Activated CD4-positive, alpha-beta T cell treated with anti-CD3 and anti-CD28 coated beads, Interleukin-2, amount 10 ng/mL, durations not matched to agents 7 days and 5 days (primary cell): ENCODE data around the gene KRT36. TPM values are rescaled to one million over a fixed set of nuclear protein-coding genes. Genes with fewer than 3 reads are reported as not detected.

ENCODE experiments used
- CTCF ChIA-PET: fragments of 350-600 bp; sonication (Branson Sonifier 250); formaldehyde crosslinking; loops from one replicate; lab custom pipeline; 2021; ENCODE audit warnings: antibody characterized with exemption; lab: Charles Lee
- POLR2A ChIA-PET: fragments of 350-600 bp; sonication (Branson Sonifier 250); formaldehyde crosslinking; loops from one replicate; lab custom pipeline; 2021; ENCODE audit warnings: antibody characterized with exemption; lab: Charles Lee
- DNase-seq: peaks from one replicate; pipeline ENCODE4 v3.0.0-alpha.2; 2020
- H3K27ac Mint-ChIP-seq: one replicate; pipeline ENCODE4 v1.8.0; 2021; ENCODE audit warnings: mild to moderate bottlenecking, moderate library complexity, mixed read lengths
- H3K27me3 Mint-ChIP-seq: one replicate; pipeline ENCODE4 v1.8.0; 2021; ENCODE audit warnings: mixed read lengths
- H3K36me3 Mint-ChIP-seq: one replicate; pipeline ENCODE4 v1.8.0; 2021; ENCODE audit warnings: low read depth, mixed read lengths
- H3K4me1 Mint-ChIP-seq: one replicate; pipeline ENCODE4 v1.8.0; 2021; ENCODE audit warnings: mixed read lengths
- H3K4me3 Mint-ChIP-seq: one replicate; pipeline ENCODE4 v1.8.0; 2021; ENCODE audit warnings: mild to moderate bottlenecking, moderate library complexity, mixed read lengths
- H3K9me3 Mint-ChIP-seq: one replicate; pipeline ENCODE4 v1.8.0; 2021; ENCODE audit warnings: mixed read lengths
- total RNA-seq, 2 experiments: library from RNA; stranded (reverse); gene quantifications; one replicate each; pipeline ENCODE4 v1.2.3, GENCODE V29; 2021

KRT36 gene
- total RNA-seq, result not detected

GRCh38 chr17:41489531-41489930, at the start of gene KRT36:
Gene KRT36, minus strand, starts transcription at chr17:41489910. Its CDS starts 46 bp downstream, at chr17:41489864.
- Mint-ChIP-seq H3K36me3 (no peaks in the 10 kb centered on the region), H3K4me3 (no peak within 1 kb of the TSS), H3K27me3 (no peaks in the 10 kb centered on the region), H3K4me1 (peaks cover 9% of the 10 kb centered on the region), H3K27ac (no peak within 1 kb of the TSS), H3K9me3 (no peaks in the 10 kb centered on the region)
- CTCF ChIA-PET, result interaction anchor here (0.7 kb wide), 1 partner anchor 751 kb away, joined by 3 read pairs; no protein-coding TSS in a partner anchor
- POLR2A ChIA-PET, result no interaction called here
- DNase-seq, result no peak

GRCh38 chr17:41539071-41539492, 49.4 kb upstream of the KRT36 start:
- Mint-ChIP-seq H3K36me3 (no peaks in the 10 kb centered on the region), H3K27ac (no peak overlapping the region), H3K4me3 (no peak overlapping the region), H3K9me3 (no peaks in the 10 kb centered on the region), H3K27me3 (peaks cover 18% of the 10 kb centered on the region), H3K4me1 (no peaks in the 10 kb centered on the region)
- POLR2A ChIA-PET, result no interaction called here
- CTCF ChIA-PET, result interaction anchor here (2.1 kb wide), 1 partner anchor 10 kb away, joined by 19 read pairs; no protein-coding TSS in a partner anchor
- no peak for DNase-seq

GRCh38 chr17:41538565-41538991, 48.9 kb upstream of the KRT36 start:
- no peak overlapping the region for H3K4me3 Mint-ChIP-seq
- H3K27ac Mint-ChIP-seq, result no peak overlapping the region
- H3K9me3 Mint-ChIP-seq, result no peaks in the 10 kb centered on the region
- ChIA-PET CTCF (interaction anchor here (1.0 kb wide), 1 partner anchor 10 kb away, joined by 3 read pairs; the partner anchor contains the start of gene KRT19), POLR2A (no interaction called here)
- H3K4me1 Mint-ChIP-seq, result no peaks in the 10 kb centered on the region
- DNase-seq, result no peak
- no peaks in the 10 kb centered on the region for H3K36me3 Mint-ChIP-seq
- H3K27me3 Mint-ChIP-seq, result peaks cover 21% of the 10 kb centered on the region

- ChIA-PET CTCF (interaction anchor here (1.0 kb wide), 1 partner anchor 9 kb away, joined by 3 read pairs; the partner anchor contains the start of gene KRT19), POLR2A (no interaction called here)
- Mint-ChIP-seq H3K27me3 (peaks cover 21% of the 10 kb centered on the region), H3K27ac (no peak overlapping the region), H3K4me3 (no peak overlapping the region), H3K4me1 (no peaks in the 10 kb centered on the region), H3K36me3 (no peaks in the 10 kb centered on the region), H3K9me3 (no peaks in the 10 kb centered on the region)
- no peak for DNase-seq
Measured at GRCh38 chr17:41537990-41538389, 48.3 kb upstream of the KRT36 start.

GRCh38 chr17:41537614-41537954, 47.9 kb upstream of the KRT36 start:
- H3K27me3 Mint-ChIP-seq, result peaks cover 23% of the 10 kb centered on the region
- ChIA-PET CTCF (interaction anchor here (1.0 to 2.1 kb wide), 2 partner anchors 9 to 12 kb away, joined by 3 to 7 read pairs; partner anchors contain the start of gene KRT19), POLR2A (no interaction called here)
- no peaks in the 10 kb centered on the region for H3K9me3 Mint-ChIP-seq
- H3K27ac Mint-ChIP-seq, result no peak overlapping the region
- no peaks in the 10 kb centered on the region for H3K36me3 Mint-ChIP-seq
- H3K4me1 Mint-ChIP-seq, result no peaks in the 10 kb centered on the region
- no peak for DNase-seq
- H3K4me3 Mint-ChIP-seq, result no peak overlapping the region

GRCh38 chr17:41536741-41537613, 47.3 kb upstream of the KRT36 start:
- DNase-seq, result no peak
- Mint-ChIP-seq H3K4me3 (no peak overlapping the region), H3K9me3 (no peaks in the 10 kb centered on the region), H3K27ac (no peak overlapping the region), H3K27me3 (peaks cover 26% of the 10 kb centered on the region), H3K4me1 (no peaks in the 10 kb centered on the region), H3K36me3 (no peaks in the 10 kb centered on the region)
- ChIA-PET CTCF (interaction anchor here (0.6 to 2.1 kb wide), 3 partner anchors 10 to 254 kb away, joined by 3 to 7 read pairs (median 6); no protein-coding TSS in a partner anchor), POLR2A (no interaction called here)

- CTCF ChIA-PET, result interaction anchor here (1.5 to 2.1 kb wide), 3 partner anchors 9 to 13 kb away, joined by 3 to 7 read pairs (median 4); no protein-coding TSS in a partner anchor
- Mint-ChIP-seq H3K36me3 (no peaks in the 10 kb centered on the region), H3K27me3 (peaks cover 34% of the 10 kb centered on the region), H3K4me1 (no peaks in the 10 kb centered on the region), H3K27ac (no peak overlapping the region), H3K4me3 (no peak overlapping the region), H3K9me3 (no peaks in the 10 kb centered on the region)
- POLR2A ChIA-PET, result no interaction called here
- DNase-seq, result no peak
Measured at GRCh38 chr17:41535764-41536481, 46.2 kb upstream of the KRT36 start.

GRCh38 chr17:41534899-41535546, 45.3 kb upstream of the KRT36 start:
- H3K27ac Mint-ChIP-seq, result no peak overlapping the region
- no peaks in the 10 kb centered on the region for H3K9me3 Mint-ChIP-seq
- ChIA-PET POLR2A (no interaction called here), CTCF (interaction anchor here (1.0 to 1.7 kb wide), 3 partner anchors 9 to 128 kb away, joined by 4 to 6 read pairs (median 4); no protein-coding TSS in a partner anchor)
- H3K4me3 Mint-ChIP-seq, result no peak overlapping the region
- no peaks in the 10 kb centered on the region for H3K36me3 Mint-ChIP-seq
- no peaks in the 10 kb centered on the region for H3K4me1 Mint-ChIP-seq
- peaks cover 42% of the 10 kb centered on the region for H3K27me3 Mint-ChIP-seq
- DNase-seq, result no peak

GRCh38 chr17:41533613-41534012, 43.9 kb upstream of the KRT36 start:
- DNase-seq, result no peak
- H3K36me3 Mint-ChIP-seq, result no peaks in the 10 kb centered on the region
- no peak overlapping the region for H3K4me3 Mint-ChIP-seq
- no peaks in the 10 kb centered on the region for H3K9me3 Mint-ChIP-seq
- ChIA-PET POLR2A (no interaction called here), CTCF (no interaction called here)
- H3K27ac Mint-ChIP-seq, result no peak overlapping the region
- H3K4me1 Mint-ChIP-seq, result no peaks in the 10 kb centered on the region
- peaks cover 57% of the 10 kb centered on the region for H3K27me3 Mint-ChIP-seq

GRCh38 chr17:41532947-41533570, 43.3 kb upstream of the KRT36 start:
- ChIA-PET CTCF (interaction anchor here (0.9 to 1.5 kb wide), 2 partner anchors 16 to 130 kb away, joined by 6 to 8 read pairs; no protein-coding TSS in a partner anchor), POLR2A (no interaction called here)
- Mint-ChIP-seq H3K27me3 (peaks cover 62% of the 10 kb centered on the region), H3K36me3 (no peaks in the 10 kb centered on the region), H3K4me1 (peaks cover 2% of the 10 kb centered on the region), H3K27ac (no peak overlapping the region), H3K4me3 (no peak overlapping the region), H3K9me3 (no peaks in the 10 kb centered on the region)
- no peak for DNase-seq

- Mint-ChIP-seq H3K27me3 (peaks cover 67% of the 10 kb centered on the region), H3K4me3 (no peak overlapping the region), H3K36me3 (no peaks in the 10 kb centered on the region), H3K4me1 (peaks cover 5% of the 10 kb centered on the region), H3K9me3 (no peaks in the 10 kb centered on the region), H3K27ac (no peak overlapping the region)
- no peak for DNase-seq
- ChIA-PET CTCF (interaction anchor here (0.6 to 1.5 kb wide), 3 partner anchors 17 to 131 kb away, joined by 5 to 8 read pairs (median 6); no protein-coding TSS in a partner anchor), POLR2A (no interaction called here)
Measured at GRCh38 chr17:41531993-41532392, 42.3 kb upstream of the KRT36 start.
